HepG2 (cell line): ENCODE data around the gene WFDC1. TPM values are rescaled to one million over a fixed set of nuclear protein-coding genes. Genes with fewer than 3 reads are reported as not detected.
A peak's percentile ranks its signal among the peaks of the same experiment; 100 is the strongest.

Experiments used
- ATAC-seq: fragments of 200-7000 bp; cut with Tn5 transposase; 3 replicates; pipeline ENCODE4 v1.9.1; 2020; ENCODE audit warnings: mild to moderate bottlenecking, moderate library complexity
- BruUV-seq: library from RNA; stranded (reverse); fragments of 400-500 nt; replicated peaks from 2 replicates; lab custom pipeline; 2021; lab: Mats Ljungman, UMichigan
- CTCF ChIA-PET: fragments of 300-600 bp; formaldehyde crosslinking; extraction: SDS; loops from one replicate; lab custom pipeline; 2021; ENCODE audit warnings: low total read pairs, inconsistent platforms, low intra/inter-chr PET ratio; lab: Yijun Ruan, JAX
- POLR2A ChIA-PET: fragments of 350-600 bp; sonication (Branson Sonifier 250); formaldehyde crosslinking; loops from one replicate; lab custom pipeline; 2020; ENCODE audit warnings: antibody characterized with exemption, inconsistent platforms; lab: Yijun Ruan, JAX
- DNase-seq: peaks from one replicate; pipeline ENCODE4 v3.0.0-alpha.2; 2015; ENCODE audit warnings: low spot score
- FAIRE-seq: peaks from 3 replicates; lab custom pipeline; 2011; peaks lifted over from hg19 to GRCh38; lab: Jason Lieb, UNC
- H2AFZ ChIP-seq: one replicate; pipeline ENCODE4 v1.6.1; 2011; ENCODE audit warnings: low read length, inconsistent platforms
- H3K27ac ChIP-seq: fragments of 300-600 bp; 3 replicates; pipeline ENCODE4 v1.8.0; 2011; ENCODE audit warnings: mixed run types, mild to moderate bottlenecking, mixed read lengths, low read length, inconsistent platforms; ENCODE audit not compliant: insufficient read depth; ENCODE audit errors: extremely low read length
- H3K27me3 ChIP-seq, 2 experiments: fragments of 200-600 bp in 1 of 2; 2 replicates in 1 of 2; 3 replicates in 1 of 2; pipeline versions ENCODE4 v1.6.0 to v1.8.0; 2011; ENCODE audit warnings: low read length in 2 of 2, mild to moderate bottlenecking in 2 of 2, moderate library complexity in 2 of 2, inconsistent platforms in 1 of 2; ENCODE audit not compliant: insufficient read depth in 2 of 2, control insufficient read depth in 1 of 2
- H3K36me3 ChIP-seq, 2 experiments: fragments of 200-600 bp in 1 of 2; replicated peaks in 1 of 2; 2 replicates in 1 of 2; 3 replicates in 1 of 2; pipeline versions ENCODE4 v1.5.1 to v1.8.0; 2011; ENCODE audit warnings: low read length in 2 of 2, inconsistent platforms in 1 of 2; ENCODE audit not compliant: insufficient read depth in 2 of 2, control insufficient read depth in 1 of 2
- H3K4me1 ChIP-seq: 2 replicates; pipeline ENCODE4 v1.5.1; 2012; ENCODE audit warnings: low read length, inconsistent platforms; ENCODE audit not compliant: insufficient read depth
- H3K4me2 ChIP-seq: 2 replicates; pipeline ENCODE4 v1.6.0; 2011; ENCODE audit warnings: low read depth, low read length, inconsistent platforms
- H3K4me3 ChIP-seq, 3 experiments: fragments of 200-600 bp in 1 of 3; sonication (generic), shearing (Covaris generic) in 1 of 3; replicated peaks in 1 of 3; 2 replicates each; pipeline ENCODE4 v1.5.1; 2011 to 2016; ENCODE audit warnings: low read length in 3 of 3, inconsistent platforms in 2 of 3, low read depth in 2 of 3, mild to moderate bottlenecking in 2 of 3, control low read depth in 1 of 3, mixed read lengths in 1 of 3; ENCODE audit not compliant: insufficient read depth in 1 of 3
- H3K79me2 ChIP-seq: one replicate; pipeline ENCODE4 v1.6.1; 2011; ENCODE audit warnings: low read length, inconsistent platforms; ENCODE audit not compliant: insufficient read depth
- H3K9ac ChIP-seq: 2 replicates; pipeline ENCODE4 v1.6.0; 2011; ENCODE audit warnings: mild to moderate bottlenecking, low read depth, low read length, inconsistent platforms; ENCODE audit not compliant: insufficient read depth
- H3K9me3 ChIP-seq: 2 replicates; pipeline ENCODE4 v1.5.1; 2012; ENCODE audit warnings: mild to moderate bottlenecking, low read length
- H4K20me1 ChIP-seq: 2 replicates; pipeline ENCODE4 v1.6.0; 2011; ENCODE audit warnings: inconsistent platforms, mild to moderate bottlenecking, low read length, moderate library complexity; ENCODE audit not compliant: insufficient read depth
- ATF6 ChIP-seq: sonication (generic); formaldehyde crosslinking; conservative IDR thresholded peaks from 2 replicates; pipeline ENCODE4 v1.4.0; 2020; ENCODE audit warnings: missing genetic modification reagents
- BORCS8-MEF2B ChIP-seq: sonication (generic); formaldehyde crosslinking; IDR thresholded peaks from 2 replicates; pipeline ENCODE4 v1.8.0; 2022; ENCODE audit warnings: mild to moderate bottlenecking, missing genetic modification reagents
- CTCF ChIP-seq: sonication (generic); formaldehyde crosslinking; IDR thresholded peaks from 2 replicates; pipeline ENCODE4 v1.5.0; 2020; ENCODE audit warnings: mild to moderate bottlenecking, missing genetic modification reagents, moderate library complexity
- HMGXB4 ChIP-seq, 2 experiments: sonication (generic) in 1 of 2; formaldehyde crosslinking in 1 of 2; IDR thresholded peaks; 2 replicates each; pipeline versions ENCODE4 v1.4.0 to v1.6.1; 2018 to 2020; ENCODE audit warnings: missing genetic modification reagents in 2 of 2, borderline replicate concordance in 1 of 2, low read depth in 1 of 2, mild to moderate bottlenecking in 1 of 2, missing biosample characterization in 1 of 2
- NBN ChIP-seq: fragments of 450-650 bp; conservative IDR thresholded peaks from 2 replicates; pipeline ENCODE4 v1.6.1; 2017
- RFX3 ChIP-seq: IDR thresholded peaks from 2 replicates; pipeline ENCODE4 v1.6.1; 2016; ENCODE audit warnings: missing biosample characterization, missing genetic modification reagents
- SKIL ChIP-seq: sonication (generic); formaldehyde crosslinking; IDR thresholded peaks from 2 replicates; pipeline ENCODE4 v1.8.0; 2022; ENCODE audit warnings: missing genetic modification reagents, mild to moderate bottlenecking, moderate library complexity, borderline replicate concordance
- SOX5 ChIP-seq: IDR thresholded peaks from 2 replicates; pipeline ENCODE4 v1.6.1; 2016; ENCODE audit warnings: borderline replicate concordance
- STAG1 ChIP-seq: sonication (generic); formaldehyde crosslinking; IDR thresholded peaks from 2 replicates; pipeline ENCODE4 v1.4.0; 2020; ENCODE audit warnings: missing genetic modification reagents
- TEAD3 ChIP-seq: optimal IDR thresholded peaks from 2 replicates; pipeline ENCODE3; 2016; ENCODE audit warnings: borderline replicate concordance
- XRCC5 ChIP-seq: fragments of 200-400 bp; formaldehyde crosslinking; optimal IDR thresholded peaks from 2 replicates; pipeline ENCODE3; 2017; ENCODE audit warnings: mild to moderate bottlenecking, low read length
- ZNF354B ChIP-seq: sonication (generic); formaldehyde crosslinking; IDR thresholded peaks from 2 replicates; pipeline ENCODE4 v1.8.0; 2022; ENCODE audit warnings: mild to moderate bottlenecking, missing genetic modification reagents
- ZNF691 ChIP-seq: sonication (generic); formaldehyde crosslinking; IDR thresholded peaks from 2 replicates; pipeline ENCODE4 v1.4.0; 2020; ENCODE audit warnings: missing genetic modification reagents, low read depth, mild to moderate bottlenecking, borderline replicate concordance
- WGBS: methylation state at CpG from one replicate; pipeline ENCODE4 v1.1.6; 2017; ENCODE audit warnings: low lambda C conversion rate; 5-methylcytosine and 5-hydroxymethylcytosine counted together
- in situ Hi-C: cut with HindIII; loops from 2 replicates; pipeline ENCODE4 v1.10.0; 2017; ENCODE audit warnings: low pct_unique_long_range_greater_than_20kb; ENCODE audit not compliant: extremely low pct_ligation_motif_present
- intact Hi-C: fragments of 100-400 bp; cut with micrococcal nuclease; formaldehyde crosslinking; loops from one replicate; pipeline ENCODE4 v1.10.0; 2022; ENCODE audit not compliant: unreplicated experiment
- polyA plus RNA-seq, 8 experiments: library from polyadenylated mRNA; depleted of rRNA in 3 of 8; stranded (reverse) in 7 of 8; unstranded in 1 of 8; fragments of >200 nt; fragmentation: Illumina TruSeq in 4 of 8; extraction: Trizol in 4 of 8; gene quantifications; 2 replicates each; pipeline versions ENCODE4 v1.2.1 to v1.2.3, GENCODE V29; 2011 to 2016; ENCODE audit warnings: low read depth in 4 of 8, missing spikeins in 1 of 8, mixed read lengths in 1 of 8; ENCODE audit not compliant: insufficient read depth in 1 of 8
- total RNA-seq, 5 experiments: library from RNA; depleted of rRNA; stranded (reverse); fragments of >200 nt; fragmentation: Illumina TruSeq; extraction: Trizol; gene quantifications; 2 replicates each; pipeline ENCODE4 v1.2.3, GENCODE V29; 2016; ENCODE audit warnings: low read depth in 1 of 5

The WFDC1 gene
- total and polyA plus RNA-seq, 2 of the 13 experiments (the other 11 are each of a cell fraction or from before 2014, with no cell fraction given), result not detected

- DNase-seq (peak; percentile 40), FAIRE-seq (no peak), ATAC-seq (peak; percentile 93)
- intact Hi-C loops, result loop anchor here (1.0 kb wide), 1 partner anchor 31 kb away; no protein-coding TSS in a partner anchor
- POLR2A ChIA-PET, result no interaction called here
- Histone ChIP-seq H3K9me3 (no peaks in the 10 kb centered on the region), H3K4me2 (no peak overlapping the region), H3K27me3 (peaks cover 6 to 48% of the 10 kb centered on the region in 2 experiments), H4K20me1 (no peaks in the 10 kb centered on the region), H3K4me1 (no peaks in the 10 kb centered on the region), H3K36me3 (no peaks in the 10 kb centered on the region), H3K27ac (no peak overlapping the region), H3K4me3 (no peak overlapping the region), H3K9ac (no peak overlapping the region), H2AFZ (no peak overlapping the region), H3K79me2 (no peaks in the 10 kb centered on the region)
- in situ Hi-C loops, result no loop called here
- CTCF ChIA-PET, result interaction anchor here (0.9 to 1.7 kb wide), 3 partner anchors 27 to 176 kb away, joined by 3 to 11 read pairs (median 3); no protein-coding TSS in a partner anchor
- 13% methylated on average over 10 of the region's 11 CpGs for WGBS
- no TSS peak for BruUV-seq
- TF ChIP-seq TEAD3 (peak; percentile 15), RFX3 (CRISPR knock-in tag) (no peak), XRCC5 (peak; percentile 42), BORCS8-MEF2B (0 out of 2 replicates have a peak, but pooled peaks have one; percentile 24), ATF6 (CRISPR knock-in tag) (no peak), SOX5 (CRISPR knock-in tag) (no peak), SKIL (no peak), ZNF354B (no peak), CTCF (CRISPR knock-in tag) (peak; percentile 88), ZNF691 (CRISPR knock-in tag) (0 out of 2 replicates have a peak, but pooled peaks have one; percentile 34), NBN (no peak), STAG1 (CRISPR knock-in tag) (peak; percentile 78), HMGXB4 (CRISPR knock-in tag; IDR thresholded peaks at IDR 0.05; ENCODE audit: borderline replicate concordance in 1 of 2, low read depth in 1 of 2) (peak in 1 of 2 experiments; percentile 24; a peak in 1 of 4 replicates)
Measured at GRCh38 chr16:84308120-84308519, 13.4 kb downstream of the WFDC1 start.
